HUES6 (cell line): ENCODE results near the gene SMC1B.
"Not testable (repeated sequence)": the region's sequence is repeated elsewhere in the genome, so short reads cannot be mapped to it uniquely, and the experiment has no call there.

Experiments
- H3K27ac ChIP-seq: 2 replicates; pipeline ENCODE4 v1.7.0; 2013; ENCODE audit warnings: low read depth, mild to moderate bottlenecking, low read length, inconsistent platforms
- H3K27me3 ChIP-seq: 2 replicates; pipeline ENCODE4 v1.6.1; 2013; ENCODE audit warnings: low read length; ENCODE audit not compliant: control insufficient read depth, insufficient read depth
- H3K36me3 ChIP-seq: 2 replicates; pipeline ENCODE4 v1.6.1; 2013; ENCODE audit warnings: low read length; ENCODE audit not compliant: control insufficient read depth, insufficient read depth
- H3K4me1 ChIP-seq: 2 replicates; pipeline ENCODE4 v1.6.1; 2013; ENCODE audit warnings: low read length; ENCODE audit not compliant: control insufficient read depth, insufficient read depth
- H3K4me3 ChIP-seq: 2 replicates; pipeline ENCODE4 v1.5.1; 2013; ENCODE audit warnings: low read depth, low read length
- H3K9ac ChIP-seq: one replicate; pipeline ENCODE4 v1.6.1; 2013; ENCODE audit warnings: mild to moderate bottlenecking, low read length
- H3K9me3 ChIP-seq: 2 replicates; pipeline ENCODE4 v1.6.1; 2013; ENCODE audit warnings: low read depth, low read length; ENCODE audit not compliant: control insufficient read depth, insufficient read depth

Gene SMC1B

GRCh38 chr22:45376703-45377102, 36.7 kb downstream of the SMC1B start:
- peaks cover 15% of the 10 kb centered on the region for H3K9me3 ChIP-seq
- H3K36me3 ChIP-seq: no peaks in the 10 kb centered on the region
- H3K27ac ChIP-seq: no peak overlapping the region
- H3K4me1 ChIP-seq: no peaks in the 10 kb centered on the region
- H3K27me3 ChIP-seq: no peaks in the 10 kb centered on the region
- H3K4me3 ChIP-seq: no peak overlapping the region
- H3K9ac ChIP-seq: no peak overlapping the region

- H3K4me3 ChIP-seq: no peak overlapping the region
- H3K9ac ChIP-seq: no peak overlapping the region
- no peaks in the 10 kb centered on the region for H3K4me1 ChIP-seq
- no peaks in the 10 kb centered on the region for H3K27me3 ChIP-seq
- H3K36me3 ChIP-seq: no peaks in the 10 kb centered on the region
- peaks cover 15% of the 10 kb centered on the region for H3K9me3 ChIP-seq
- no peak overlapping the region for H3K27ac ChIP-seq
Observed at GRCh38 chr22:45376009-45376408, 37.4 kb downstream of the SMC1B start.

- H3K27ac ChIP-seq, H3K4me3 ChIP-seq, H3K36me3 ChIP-seq, H3K9ac ChIP-seq, H3K4me1 ChIP-seq, H3K27me3 ChIP-seq: not testable (repeated sequence)
- H3K9me3 ChIP-seq: peaks cover 15% of the 10 kb centered on the region
Observed at GRCh38 chr22:45373592-45373991, 39.8 kb downstream of the SMC1B start.

- H3K4me1 ChIP-seq: no peaks in the 10 kb centered on the region
- H3K9ac ChIP-seq: no peak overlapping the region
- H3K27ac ChIP-seq: no peak overlapping the region
- H3K4me3 ChIP-seq: no peak overlapping the region
- H3K36me3 ChIP-seq: no peaks in the 10 kb centered on the region
- no peaks in the 10 kb centered on the region for H3K27me3 ChIP-seq
- peaks cover 3% of the 10 kb centered on the region; the same call in 1 of the 2 replicates for H3K9me3 ChIP-seq
Observed at GRCh38 chr22:45366713-45367112, 46.7 kb downstream of the SMC1B start.

GRCh38 chr22:45359627-45360026, 53.8 kb downstream of the SMC1B start:
- Histone ChIP-seq H3K4me3 (no peak overlapping the region), H3K36me3 (no peaks in the 10 kb centered on the region), H3K27ac (no peak overlapping the region), H3K4me1 (no peaks in the 10 kb centered on the region), H3K9me3 (no peaks in the 10 kb centered on the region), H3K9ac (no peak overlapping the region), H3K27me3 (no peaks in the 10 kb centered on the region)

- no peak overlapping the region for H3K27ac ChIP-seq
- H3K4me3 ChIP-seq: no peak overlapping the region
- no peak overlapping the region for H3K9ac ChIP-seq
- H3K27me3 ChIP-seq: no peaks in the 10 kb centered on the region
- no peaks in the 10 kb centered on the region for H3K4me1 ChIP-seq
- H3K9me3 ChIP-seq: no peaks in the 10 kb centered on the region
- no peaks in the 10 kb centered on the region for H3K36me3 ChIP-seq
Observed at GRCh38 chr22:45358127-45358526, 55.3 kb downstream of the SMC1B start.

- no peaks in the 10 kb centered on the region for H3K9me3 ChIP-seq
- H3K4me1 ChIP-seq: no peaks in the 10 kb centered on the region
- no peak overlapping the region for H3K9ac ChIP-seq
- no peaks in the 10 kb centered on the region for H3K27me3 ChIP-seq
- no peaks in the 10 kb centered on the region for H3K36me3 ChIP-seq
- no peak overlapping the region for H3K27ac ChIP-seq
- H3K4me3 ChIP-seq: no peak overlapping the region
Observed at GRCh38 chr22:45357490-45357889, 55.9 kb downstream of the SMC1B start.

GRCh38 chr22:45353786-45354185, 59.6 kb downstream of the SMC1B start:
- H3K9me3 ChIP-seq: no peaks in the 10 kb centered on the region
- H3K36me3 ChIP-seq: no peaks in the 10 kb centered on the region
- H3K27ac ChIP-seq: no peak overlapping the region
- H3K27me3 ChIP-seq: no peaks in the 10 kb centered on the region
- H3K4me1 ChIP-seq: no peaks in the 10 kb centered on the region
- no peak overlapping the region for H3K9ac ChIP-seq
- no peak overlapping the region for H3K4me3 ChIP-seq

- not testable (repeated sequence) for H3K36me3 ChIP-seq, H3K27ac ChIP-seq, H3K4me3 ChIP-seq, H3K4me1 ChIP-seq, H3K9me3 ChIP-seq, H3K9ac ChIP-seq, H3K27me3 ChIP-seq
Observed at GRCh38 chr22:45352757-45353156, 60.6 kb downstream of the SMC1B start.

- Histone ChIP-seq H3K36me3 (no peaks in the 10 kb centered on the region), H3K9ac (no peak overlapping the region), H3K4me3 (no peak overlapping the region), H3K27ac (no peak overlapping the region), H3K27me3 (no peaks in the 10 kb centered on the region), H3K9me3 (no peaks in the 10 kb centered on the region), H3K4me1 (no peaks in the 10 kb centered on the region)
Observed at GRCh38 chr22:45351956-45352355, 61.4 kb downstream of the SMC1B start.

GRCh38 chr22:45349916-45350315, 63.5 kb downstream of the SMC1B start:
- H3K36me3 ChIP-seq: no peaks in the 10 kb centered on the region
- H3K27me3 ChIP-seq: no peaks in the 10 kb centered on the region
- H3K27ac ChIP-seq: no peak overlapping the region

GRCh38 chr22:45344334-45344733, 69.1 kb downstream of the SMC1B start:
- H3K27me3 ChIP-seq: no peaks in the 10 kb centered on the region
- no peak overlapping the region for H3K27ac ChIP-seq
- H3K4me3 ChIP-seq: no peak overlapping the region
- H3K9ac ChIP-seq: no peak overlapping the region
- peaks cover 25% of the 10 kb centered on the region for H3K36me3 ChIP-seq
- no peaks in the 10 kb centered on the region for H3K4me1 ChIP-seq
- H3K9me3 ChIP-seq: no peaks in the 10 kb centered on the region

More at GRCh38 chr22:45349916-45350315, 63.5 kb downstream of the SMC1B start:
- Histone ChIP-seq H3K4me1 (no peaks in the 10 kb centered on the region), H3K4me3 (no peak overlapping the region), H3K9me3 (no peaks in the 10 kb centered on the region), H3K9ac (no peak overlapping the region)
